Smooth muscle cell (in vitro differentiated cells): ENCODE measurements around the gene YBEY. TPM values are rescaled to one million over a fixed set of nuclear protein-coding genes. Genes with fewer than 3 reads are reported as not detected.

Experiments used
- DNase-seq: peaks from one replicate; lab custom pipeline; 2025; ENCODE audit not compliant: unreplicated experiment; lab: John Stamatoyannopoulos, UW
- H2AFZ ChIP-seq: fragments of 200-600 bp; sonication (generic); 2 replicates; pipeline ENCODE4 v1.6.0; 2016; ENCODE audit warnings: antibody characterized with exemption, low read depth, mild to moderate bottlenecking
- H3F3A ChIP-seq: fragments of 200-600 bp; sonication (generic); 2 replicates; pipeline ENCODE4 v1.6.0; 2017; ENCODE audit warnings: antibody characterized with exemption, low read depth
- H3K27ac ChIP-seq: fragments of 200-600 bp; sonication (generic); 2 replicates; pipeline ENCODE4 v1.5.1; 2016; ENCODE audit warnings: low read depth, mild to moderate bottlenecking
- H3K27me3 ChIP-seq: fragments of 200-600 bp; sonication (generic); 2 replicates; pipeline ENCODE4 v1.6.1; 2016; ENCODE audit warnings: low read depth, mild to moderate bottlenecking
- H3K36me3 ChIP-seq: fragments of 200-600 bp; sonication (generic); 2 replicates; pipeline ENCODE4 v1.5.1; 2016; ENCODE audit warnings: low read depth
- H3K4me1 ChIP-seq: fragments of 200-600 bp; sonication (generic); 2 replicates; pipeline ENCODE4 v1.5.1; 2016; ENCODE audit warnings: low read depth
- H3K4me2 ChIP-seq: fragments of 200-600 bp; sonication (generic); 2 replicates; pipeline ENCODE4 v1.6.0; 2016; ENCODE audit warnings: mild to moderate bottlenecking
- H3K4me3 ChIP-seq: fragments of 200-600 bp; sonication (generic); 2 replicates; pipeline ENCODE4 v1.5.1; 2016; ENCODE audit warnings: mild to moderate bottlenecking
- H3K79me2 ChIP-seq: fragments of 200-600 bp; sonication (generic); 2 replicates; pipeline ENCODE4 v1.6.0; 2016; ENCODE audit warnings: low read depth, mild to moderate bottlenecking
- H3K9ac ChIP-seq: fragments of 200-600 bp; sonication (generic); 2 replicates; pipeline ENCODE4 v1.6.0; 2016; ENCODE audit warnings: low read depth
- H3K9me3 ChIP-seq: fragments of 200-600 bp; sonication (generic); replicated peaks from 2 replicates; pipeline ENCODE4 v1.5.1; 2016; ENCODE audit warnings: low read depth
- H4K20me1 ChIP-seq: fragments of 200-600 bp; sonication (generic); 2 replicates; pipeline ENCODE4 v1.6.0; 2016; ENCODE audit warnings: low read depth
- WGBS: methylation state at CpG from one replicate; pipeline ENCODE4 v1.1.7; 2016; ENCODE audit warnings: low lambda C conversion rate; 5-methylcytosine and 5-hydroxymethylcytosine counted together
- polyA plus RNA-seq: library from polyadenylated mRNA; unstranded; fragments of >200 nt; fragmentation: Nextera tagmentation; extraction: Ambion mirVana; gene quantifications from 2 replicates; pipeline ENCODE4 v1.2.1, GENCODE V29; 2016
- total RNA-seq: library from RNA; depleted of rRNA; stranded (reverse); fragments of >200 nt; gene quantifications from 2 replicates; pipeline ENCODE4 v1.2.3, GENCODE V29; 2014
- TF ChIP-seq, protein P1 (sequence below): fragments of 200-600 bp; sonication (generic); IDR thresholded peaks from 2 replicates; pipeline ENCODE4 v1.5.1; 2017; ENCODE audit warnings: borderline replicate concordance, mild to moderate bottlenecking, antibody characterized with exemption; ENCODE audit not compliant: insufficient read depth, poor library complexity, severe bottlenecking

Gene YBEY
- total and polyA plus RNA-seq, 2 experiments from 2014 or later: 24.1 to 31.1 TPM

DNA sequence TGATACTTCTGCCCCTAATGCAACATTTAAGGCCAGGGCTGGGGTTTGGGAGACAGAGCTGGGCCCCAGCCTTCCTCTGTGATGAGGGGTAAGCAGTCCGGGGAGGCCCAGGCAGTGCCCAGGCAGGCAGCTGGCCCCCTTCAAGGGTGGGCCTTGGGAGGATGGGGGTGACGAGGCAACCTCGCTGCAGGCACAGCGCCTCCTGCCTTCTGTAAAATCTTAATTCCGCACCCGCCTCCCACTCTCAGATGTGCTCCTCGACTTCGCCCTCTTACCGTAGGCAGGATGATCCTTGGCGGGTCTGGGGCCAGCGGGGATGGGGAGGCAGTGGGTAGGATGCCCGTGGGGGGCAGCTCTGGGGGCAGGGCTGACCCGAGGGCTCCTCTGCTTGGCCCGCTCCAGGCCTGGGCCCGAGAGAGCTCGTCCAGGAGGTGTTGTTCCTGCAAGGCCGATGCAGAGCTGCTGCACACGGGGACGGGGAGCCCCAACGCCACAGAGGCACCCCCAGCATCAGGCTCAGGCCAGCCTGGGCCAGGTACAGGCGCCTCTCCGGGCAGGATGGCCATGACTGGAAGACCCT, 28.4 kb downstream of the YBEY start:
- Histone ChIP-seq H3K36me3 (no peaks in the 10 kb centered on the region), H2AFZ (no peak overlapping the region), H3K27me3 (no peaks in the 10 kb centered on the region), H4K20me1 (no peaks in the 10 kb centered on the region), H3K9ac (no peak overlapping the region), H3K79me2 (no peaks in the 10 kb centered on the region), H3K9me3 (no peaks in the 10 kb centered on the region), H3K4me3 (no peak overlapping the region), H3F3A (no peaks in the 10 kb centered on the region), H3K4me2 (no peak overlapping the region), H3K27ac (no peak overlapping the region), H3K4me1 (no peaks in the 10 kb centered on the region)
- TF ChIP-seq, protein P1, sequence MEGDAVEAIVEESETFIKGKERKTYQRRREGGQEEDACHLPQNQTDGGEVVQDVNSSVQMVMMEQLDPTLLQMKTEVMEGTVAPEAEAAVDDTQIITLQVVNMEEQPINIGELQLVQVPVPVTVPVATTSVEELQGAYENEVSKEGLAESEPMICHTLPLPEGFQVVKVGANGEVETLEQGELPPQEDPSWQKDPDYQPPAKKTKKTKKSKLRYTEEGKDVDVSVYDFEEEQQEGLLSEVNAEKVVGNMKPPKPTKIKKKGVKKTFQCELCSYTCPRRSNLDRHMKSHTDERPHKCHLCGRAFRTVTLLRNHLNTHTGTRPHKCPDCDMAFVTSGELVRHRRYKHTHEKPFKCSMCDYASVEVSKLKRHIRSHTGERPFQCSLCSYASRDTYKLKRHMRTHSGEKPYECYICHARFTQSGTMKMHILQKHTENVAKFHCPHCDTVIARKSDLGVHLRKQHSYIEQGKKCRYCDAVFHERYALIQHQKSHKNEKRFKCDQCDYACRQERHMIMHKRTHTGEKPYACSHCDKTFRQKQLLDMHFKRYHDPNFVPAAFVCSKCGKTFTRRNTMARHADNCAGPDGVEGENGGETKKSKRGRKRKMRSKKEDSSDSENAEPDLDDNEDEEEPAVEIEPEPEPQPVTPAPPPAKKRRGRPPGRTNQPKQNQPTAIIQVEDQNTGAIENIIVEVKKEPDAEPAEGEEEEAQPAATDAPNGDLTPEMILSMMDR: no peak
- DNase-seq: no peak
- 95% methylated on average over 22 of the region's 22 CpGs for WGBS

DNA sequence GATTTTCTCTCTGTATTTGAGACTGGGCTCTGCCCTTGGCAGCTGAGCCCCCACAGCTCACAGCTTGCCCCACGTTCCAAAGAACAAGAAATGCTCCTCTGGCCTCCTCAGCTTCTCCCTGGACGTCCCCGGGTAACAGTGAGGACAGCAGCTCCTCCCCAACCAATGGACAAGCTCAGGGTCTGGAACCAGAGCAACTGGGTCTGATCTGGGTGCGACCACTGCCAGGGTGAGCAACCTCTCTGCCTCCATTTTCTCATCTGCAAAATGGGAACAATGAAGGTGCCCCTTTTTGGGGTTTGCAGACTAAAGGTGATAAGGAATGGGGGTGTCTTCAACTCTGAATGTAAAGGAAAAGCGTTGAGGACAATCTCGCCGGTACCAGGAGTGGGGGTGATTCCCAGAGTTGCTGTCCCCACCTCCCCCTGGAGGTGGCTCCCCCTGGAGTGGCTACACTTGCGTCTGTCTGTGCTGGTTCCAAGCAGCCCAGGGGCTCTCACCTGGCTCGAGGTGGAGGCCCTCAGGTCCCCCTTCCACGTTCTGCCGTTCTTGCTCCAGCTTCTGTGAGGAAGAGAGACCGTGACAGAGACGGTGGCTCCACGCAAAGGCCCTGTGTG, 30.7 kb downstream of the YBEY start:
- no peak overlapping the region for H3K27ac ChIP-seq
- no peaks in the 10 kb centered on the region for H4K20me1 ChIP-seq
- H3K4me1 ChIP-seq: peaks cover 7% of the 10 kb centered on the region
- H3K9me3 ChIP-seq: no peaks in the 10 kb centered on the region
- H3K79me2 ChIP-seq: peaks cover 12% of the 10 kb centered on the region
- no peak overlapping the region for H3K4me3 ChIP-seq
- DNase-seq: no peak
- TF ChIP-seq, protein P1: no peak
- no peaks in the 10 kb centered on the region for H3F3A ChIP-seq
- no peak overlapping the region for H3K9ac ChIP-seq
- no peaks in the 10 kb centered on the region for H3K36me3 ChIP-seq
- H2AFZ ChIP-seq: no peak overlapping the region
- H3K4me2 ChIP-seq: no peak overlapping the region
- 97% methylated on average over 14 of the region's 14 CpGs for WGBS
- H3K27me3 ChIP-seq: no peaks in the 10 kb centered on the region

DNA sequence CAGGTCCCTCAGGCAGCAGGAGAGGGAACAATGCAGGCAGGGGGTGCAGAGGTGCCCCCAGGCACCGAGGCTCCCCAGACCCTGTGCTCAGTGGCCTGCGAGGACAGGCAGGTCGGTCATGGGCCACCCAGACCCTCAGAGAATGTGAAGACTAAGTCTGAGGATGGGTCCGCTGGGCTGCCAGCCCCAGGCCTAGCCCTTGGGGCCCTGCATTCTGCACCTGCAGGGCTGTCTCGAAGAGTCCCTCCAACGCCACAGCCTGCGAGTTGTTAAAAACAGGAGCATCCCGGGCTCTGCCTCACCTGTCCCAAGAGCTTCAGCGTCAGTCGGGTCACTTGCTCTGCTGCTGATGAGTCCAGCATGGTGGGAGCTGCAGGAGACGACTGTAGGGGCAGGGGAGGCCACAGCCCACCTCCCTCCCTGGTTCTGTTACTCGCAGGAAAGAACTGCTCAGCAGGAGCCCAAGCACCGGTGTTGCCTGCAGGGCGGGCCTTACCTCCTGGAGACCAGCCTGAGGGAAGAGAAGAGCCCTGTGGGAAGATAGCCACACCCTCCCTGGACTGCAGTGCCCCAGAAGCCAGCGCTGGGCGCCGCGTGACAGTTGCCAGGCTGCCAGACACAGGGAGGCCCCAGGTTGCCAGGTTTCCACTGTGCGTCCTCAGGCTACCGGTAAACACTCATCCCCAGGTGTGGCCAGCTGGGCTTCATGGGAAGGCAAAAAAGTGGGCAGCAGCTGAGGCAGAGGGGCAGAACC, 31.7 kb downstream of the YBEY start:
- peaks cover 14% of the 10 kb centered on the region for H3K4me1 ChIP-seq
- WGBS: 74% methylated on average over 20 of the region's 20 CpGs
- no peaks in the 10 kb centered on the region for H3K9me3 ChIP-seq
- no peaks in the 10 kb centered on the region for H4K20me1 ChIP-seq
- TF ChIP-seq, protein P1: no peak
- no peak overlapping the region for H3K27ac ChIP-seq
- no peak overlapping the region for H3K4me3 ChIP-seq
- no peak overlapping the region for H3K4me2 ChIP-seq
- no peak for DNase-seq
- no peak overlapping the region for H3K9ac ChIP-seq
- peaks cover 22% of the 10 kb centered on the region for H3K79me2 ChIP-seq
- no peaks in the 10 kb centered on the region for H3F3A ChIP-seq
- H3K27me3 ChIP-seq: no peaks in the 10 kb centered on the region
- H3K36me3 ChIP-seq: no peaks in the 10 kb centered on the region
- no peak overlapping the region for H2AFZ ChIP-seq

DNA sequence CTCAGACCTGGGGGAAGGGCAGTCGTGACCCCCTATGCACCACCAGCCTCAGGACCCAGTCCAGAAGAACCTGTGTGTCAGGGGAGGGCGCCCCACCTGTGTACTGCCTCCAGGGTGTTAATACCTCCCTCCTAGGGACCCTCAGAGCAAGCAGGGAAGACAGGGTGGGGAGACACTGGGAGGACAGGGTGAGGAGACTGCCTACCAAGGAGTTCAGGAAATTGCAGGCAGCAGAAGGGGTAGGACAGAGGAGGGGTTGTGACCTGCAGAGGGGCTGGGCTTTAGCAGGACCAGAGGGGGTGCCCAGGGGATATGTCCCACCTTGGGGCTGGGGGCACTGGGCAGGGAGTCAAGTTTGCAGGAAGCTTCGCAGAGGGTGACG, 32.3 kb downstream of the YBEY start:
- WGBS: 76% methylated on average over 4 of the region's 4 CpGs

More for the DNA sequence above, 32.3 kb downstream of the YBEY start:
- Histone ChIP-seq H3K4me3 (no peak overlapping the region), H3K4me2 (no peak overlapping the region), H3K9ac (no peak overlapping the region), H3K27me3 (no peaks in the 10 kb centered on the region), H3K9me3 (no peaks in the 10 kb centered on the region), H3K27ac (no peak overlapping the region), H3K4me1 (peaks cover 14% of the 10 kb centered on the region), H3F3A (no peaks in the 10 kb centered on the region), H4K20me1 (no peaks in the 10 kb centered on the region), H3K79me2 (peaks cover 23% of the 10 kb centered on the region), H3K36me3 (no peaks in the 10 kb centered on the region), H2AFZ (no peak overlapping the region)
- DNase-seq: no peak
- TF ChIP-seq, protein P1: no peak
